Measurements from ENCODE around the gene SLC22A12. TPM values are rescaled to one million over a fixed set of nuclear protein-coding genes. Genes with fewer than 3 reads are reported as not detected.

Gene SLC22A12
- not detected in 2 replicates for total RNA-seq
- long read RNA-seq, result 0 reads

- peaks cover 6% of the 10 kb centered on the region for H3K9me3 Mint-ChIP-seq
- H3K36me3 Mint-ChIP-seq (ENCODE audit: low read depth), result no peaks in the 10 kb centered on the region
- peak within 1 kb of the TSS; percentile 65 for H3K27ac Mint-ChIP-seq (ENCODE audit: unreplicated experiment)
- no peaks in the 10 kb centered on the region for H3K4me1 Mint-ChIP-seq
- no peak within 1 kb of the TSS for H3K4me3 Mint-ChIP-seq
- no peak for DNase-seq (ENCODE audit: low read depth, low spot score)
- TF ChIP-seq, protein P1, sequence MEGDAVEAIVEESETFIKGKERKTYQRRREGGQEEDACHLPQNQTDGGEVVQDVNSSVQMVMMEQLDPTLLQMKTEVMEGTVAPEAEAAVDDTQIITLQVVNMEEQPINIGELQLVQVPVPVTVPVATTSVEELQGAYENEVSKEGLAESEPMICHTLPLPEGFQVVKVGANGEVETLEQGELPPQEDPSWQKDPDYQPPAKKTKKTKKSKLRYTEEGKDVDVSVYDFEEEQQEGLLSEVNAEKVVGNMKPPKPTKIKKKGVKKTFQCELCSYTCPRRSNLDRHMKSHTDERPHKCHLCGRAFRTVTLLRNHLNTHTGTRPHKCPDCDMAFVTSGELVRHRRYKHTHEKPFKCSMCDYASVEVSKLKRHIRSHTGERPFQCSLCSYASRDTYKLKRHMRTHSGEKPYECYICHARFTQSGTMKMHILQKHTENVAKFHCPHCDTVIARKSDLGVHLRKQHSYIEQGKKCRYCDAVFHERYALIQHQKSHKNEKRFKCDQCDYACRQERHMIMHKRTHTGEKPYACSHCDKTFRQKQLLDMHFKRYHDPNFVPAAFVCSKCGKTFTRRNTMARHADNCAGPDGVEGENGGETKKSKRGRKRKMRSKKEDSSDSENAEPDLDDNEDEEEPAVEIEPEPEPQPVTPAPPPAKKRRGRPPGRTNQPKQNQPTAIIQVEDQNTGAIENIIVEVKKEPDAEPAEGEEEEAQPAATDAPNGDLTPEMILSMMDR (conservative IDR thresholded peaks at IDR 0.05), result no peak
- peaks cover 7% of the 10 kb centered on the region for H3K27me3 Mint-ChIP-seq (ENCODE audit: low read depth)
Measured at GRCh38 chr11:64590763-64591221, at the start of gene SLC22A12. SLC22A12 (plus strand) TSS chr11:64591220; CDS start chr11:64591557, 337 bp downstream.

GRCh38 chr11:64542172-64543125 lies 48.6 kb upstream of the SLC22A12 start:
- Mint-ChIP-seq H3K4me1 (no peaks in the 10 kb centered on the region), H3K27me3 (ENCODE audit: low read depth) (no peaks in the 10 kb centered on the region), H3K27ac (ENCODE audit: unreplicated experiment) (no peak overlapping the region), H3K36me3 (ENCODE audit: low read depth) (no peaks in the 10 kb centered on the region), H3K4me3 (no peak overlapping the region), H3K9me3 (no peaks in the 10 kb centered on the region)
- no peak for DNase-seq (ENCODE audit: low read depth, low spot score)
- TF ChIP-seq, protein P1 (conservative IDR thresholded peaks at IDR 0.05), result no peak

DNA sequence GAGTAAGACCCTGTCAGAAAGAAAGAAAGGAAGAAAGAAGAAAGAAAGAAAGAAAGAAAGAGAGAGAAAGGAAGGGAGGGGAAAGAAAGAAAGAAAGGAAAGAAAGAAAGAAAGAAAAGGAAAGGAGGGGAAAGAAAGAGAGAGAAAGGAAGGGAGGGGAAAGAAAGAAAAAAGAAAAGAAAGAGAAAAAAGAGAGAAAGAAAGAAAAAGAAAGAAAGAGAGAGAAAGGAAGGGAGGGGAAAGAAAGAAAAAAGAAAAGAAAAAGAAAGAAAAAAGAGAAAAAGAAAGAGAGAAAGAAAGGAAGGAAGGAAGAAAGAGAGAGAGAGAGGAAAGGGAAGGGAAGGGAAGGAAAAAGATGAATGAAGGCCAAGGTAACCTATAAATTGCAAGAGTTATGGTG lies 47.2 kb upstream of the SLC22A12 start:
- no peaks in the 10 kb centered on the region for H3K36me3 Mint-ChIP-seq (ENCODE audit: low read depth)

DNA sequence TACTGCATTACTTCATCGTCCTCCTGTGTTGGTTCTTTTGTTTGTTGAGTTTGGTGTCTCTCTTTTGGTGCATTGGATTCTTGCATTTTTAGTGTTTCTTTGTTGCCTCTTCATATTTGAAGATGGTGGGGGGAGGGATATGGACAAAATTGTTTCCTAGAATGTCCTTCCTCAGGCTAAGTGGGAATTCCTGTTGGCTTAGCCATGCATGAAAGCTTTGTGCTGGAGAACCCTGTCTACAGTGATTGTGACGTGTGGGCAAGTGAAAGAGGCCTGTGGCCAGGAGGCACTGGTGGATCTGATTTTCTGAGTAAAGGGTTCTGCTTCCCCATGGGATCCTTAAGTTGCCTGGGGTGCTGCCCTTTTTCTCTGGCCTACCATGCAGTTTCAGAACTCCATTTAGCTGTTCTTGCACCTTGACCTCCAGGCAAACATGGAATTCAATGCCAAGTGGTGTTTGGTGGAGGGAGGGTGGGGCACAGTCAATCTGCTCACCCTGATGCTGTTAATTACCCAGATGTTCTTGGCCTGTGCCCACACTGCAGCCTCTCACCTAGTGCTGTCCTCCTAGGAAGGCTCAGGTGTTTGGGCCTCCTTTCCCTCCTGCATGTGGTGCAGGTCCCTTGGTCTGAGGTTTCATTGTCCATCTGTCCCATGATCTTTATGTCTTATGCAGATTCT lies 46.3 kb upstream of the SLC22A12 start:
- Mint-ChIP-seq H3K4me1 (no peaks in the 10 kb centered on the region), H3K9me3 (peaks cover under 1% of the 10 kb centered on the region), H3K4me3 (no peak overlapping the region)

More for the DNA sequence above, 47.2 kb upstream of the SLC22A12 start:
- Mint-ChIP-seq H3K27me3 (ENCODE audit: low read depth) (no peaks in the 10 kb centered on the region), H3K4me1 (no peaks in the 10 kb centered on the region), H3K9me3 (no peaks in the 10 kb centered on the region), H3K4me3 (no peak overlapping the region), H3K27ac (ENCODE audit: unreplicated experiment) (no peak overlapping the region)
- TF ChIP-seq, protein P1 (conservative IDR thresholded peaks at IDR 0.05), result no peak
- DNase-seq (ENCODE audit: low read depth, low spot score), result no peak

GRCh38 chr11:64545619-64546018 lies 45.4 kb upstream of the SLC22A12 start:
- Mint-ChIP-seq H3K36me3 (ENCODE audit: low read depth) (no peaks in the 10 kb centered on the region), H3K27ac (ENCODE audit: unreplicated experiment) (no peak overlapping the region), H3K9me3 (peaks cover 2% of the 10 kb centered on the region), H3K27me3 (ENCODE audit: low read depth) (no peaks in the 10 kb centered on the region), H3K4me3 (no peak overlapping the region), H3K4me1 (no peaks in the 10 kb centered on the region)
- no peak for DNase-seq (ENCODE audit: low read depth, low spot score)
- TF ChIP-seq, protein P1 (conservative IDR thresholded peaks at IDR 0.05), result no peak

More for the DNA sequence above, 46.3 kb upstream of the SLC22A12 start:
- DNase-seq (ENCODE audit: low read depth, low spot score), result no peak
- TF ChIP-seq, protein P1 (conservative IDR thresholded peaks at IDR 0.05), result no peak
- Mint-ChIP-seq H3K27ac (ENCODE audit: unreplicated experiment) (no peak overlapping the region), H3K36me3 (ENCODE audit: low read depth) (no peaks in the 10 kb centered on the region), H3K27me3 (ENCODE audit: low read depth) (no peaks in the 10 kb centered on the region)
